Activated naive CD4-positive, alpha-beta T cell (primary cell): Measurements from ENCODE around the gene ATP9B.
"Not testable (repeated sequence)": the region's sequence is repeated elsewhere in the genome, so short reads cannot be mapped to it uniquely, and the experiment has no call there.

Source experiments
- DNase-seq, 4 experiments: peaks; one replicate each; lab custom pipeline; 2025; lab: John Stamatoyannopoulos, UW

ATP9B gene

DNA sequence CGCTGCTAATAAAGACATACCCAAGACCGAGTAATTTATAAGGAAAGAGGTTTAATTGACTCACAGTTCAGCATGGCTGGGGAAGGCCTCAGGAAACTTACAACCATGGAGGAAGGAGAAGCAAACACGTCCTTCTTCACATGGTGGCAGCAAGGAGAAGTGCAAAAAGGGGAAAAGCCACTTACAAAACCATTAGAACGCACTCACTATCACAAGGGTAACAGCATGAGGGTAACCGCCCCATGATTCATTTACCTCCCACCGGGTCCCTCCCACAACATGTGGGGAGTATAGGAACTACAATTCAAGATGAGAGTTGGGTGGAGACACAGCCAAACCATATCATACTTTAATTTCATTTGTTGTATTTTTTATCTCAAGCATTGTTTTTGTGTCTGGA, 67.5 kb downstream of the ATP9B start:
- DNase-seq, result no peak

DNA sequence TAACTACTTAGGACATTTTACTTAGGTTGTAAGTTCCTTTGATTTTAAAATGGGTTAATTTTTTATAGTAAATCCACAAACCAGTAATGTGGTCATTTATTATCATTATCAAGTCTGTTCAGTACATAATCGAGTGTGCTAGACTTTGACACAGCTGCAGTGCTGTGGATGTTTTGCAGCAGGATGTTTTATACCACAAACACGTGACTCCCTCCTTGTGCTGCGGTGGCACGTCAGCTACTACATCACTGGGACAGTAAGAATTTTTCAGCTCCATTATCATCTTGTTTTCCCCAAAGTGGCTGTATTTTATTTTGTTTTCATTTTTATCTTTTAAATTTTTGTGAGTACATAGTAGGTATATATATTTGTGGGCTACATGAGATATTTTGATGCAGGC, 70.0 kb downstream of the ATP9B start:
- DNase-seq, result no peak

DNA sequence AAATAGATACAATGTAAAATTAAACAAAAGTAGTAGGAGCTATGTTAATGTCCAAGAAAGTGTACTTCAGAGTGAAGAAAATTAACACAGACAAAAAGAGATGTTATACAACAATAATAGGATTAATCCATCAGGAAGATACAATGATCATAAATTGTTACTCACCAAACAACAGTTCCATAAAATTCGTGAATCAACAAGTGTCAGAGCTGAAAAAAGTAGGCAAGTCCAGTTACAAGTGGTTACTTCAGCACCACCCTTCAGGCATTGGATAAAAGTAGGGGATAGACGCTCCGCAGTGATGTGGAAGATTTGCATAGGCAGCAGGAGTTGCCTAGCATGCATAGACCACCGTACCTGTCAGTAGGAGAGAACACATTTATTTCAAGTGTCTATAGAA, 77.8 kb downstream of the ATP9B start:
- no peak for DNase-seq

DNA sequence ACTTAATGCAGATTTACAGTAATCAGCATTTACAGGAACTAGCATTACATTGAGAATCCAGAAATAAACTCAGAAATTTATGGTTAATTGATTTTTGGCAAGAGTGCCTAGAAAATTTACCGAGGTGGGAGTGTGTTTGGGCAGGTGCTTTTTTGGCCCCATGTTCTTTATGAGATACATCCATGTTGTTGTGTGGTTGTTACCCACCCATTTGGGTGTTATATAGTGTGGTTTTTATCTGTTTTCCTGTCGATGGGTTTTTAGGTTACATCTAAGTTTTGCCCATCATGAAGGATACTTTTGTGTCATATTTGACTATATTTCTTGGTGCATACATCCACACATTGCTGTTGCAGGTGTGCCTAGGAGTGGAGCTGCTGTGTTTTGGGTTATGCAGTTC, 82.0 kb downstream of the ATP9B start:
- no peak for DNase-seq

DNA sequence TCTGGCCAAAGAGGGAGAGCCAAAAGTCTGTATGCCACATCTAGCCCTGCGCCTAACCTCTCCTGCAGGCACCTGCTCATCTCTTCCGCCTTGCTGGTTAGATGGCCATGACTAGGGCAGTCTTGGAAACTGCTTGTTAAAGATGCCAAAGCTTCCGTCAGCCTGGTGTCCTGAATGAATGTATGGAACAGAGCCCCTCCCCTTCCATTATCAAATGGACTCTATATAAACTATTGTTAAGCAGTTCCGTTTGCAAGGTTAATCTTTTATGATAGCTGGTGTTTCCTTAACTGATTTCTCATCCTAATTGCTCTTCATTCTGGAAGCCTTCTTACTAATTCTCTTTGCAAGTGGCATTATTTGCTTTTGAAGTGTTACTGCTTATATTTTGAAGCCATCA, 87.1 kb downstream of the ATP9B start:
- DNase-seq, result no peak

DNA sequence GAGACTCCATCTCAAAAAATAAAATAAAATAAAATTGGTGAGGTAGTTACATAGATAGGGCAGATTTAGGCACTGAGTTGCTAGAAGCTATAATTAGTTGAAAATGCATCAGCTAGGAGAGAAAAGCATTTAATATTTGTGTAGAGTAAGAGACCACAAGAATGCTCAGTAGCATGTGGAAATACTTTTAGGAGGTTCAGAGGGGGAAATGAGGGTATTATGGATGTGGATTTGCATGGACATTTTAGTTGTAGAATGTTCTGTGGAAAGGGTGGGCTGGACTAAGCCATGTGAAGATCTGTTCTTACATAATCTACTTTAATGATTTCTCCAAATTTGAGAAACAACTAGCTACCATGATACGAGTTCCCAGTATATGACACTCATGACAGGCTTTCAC, 95.5 kb downstream of the ATP9B start:
- no peak for DNase-seq

DNA sequence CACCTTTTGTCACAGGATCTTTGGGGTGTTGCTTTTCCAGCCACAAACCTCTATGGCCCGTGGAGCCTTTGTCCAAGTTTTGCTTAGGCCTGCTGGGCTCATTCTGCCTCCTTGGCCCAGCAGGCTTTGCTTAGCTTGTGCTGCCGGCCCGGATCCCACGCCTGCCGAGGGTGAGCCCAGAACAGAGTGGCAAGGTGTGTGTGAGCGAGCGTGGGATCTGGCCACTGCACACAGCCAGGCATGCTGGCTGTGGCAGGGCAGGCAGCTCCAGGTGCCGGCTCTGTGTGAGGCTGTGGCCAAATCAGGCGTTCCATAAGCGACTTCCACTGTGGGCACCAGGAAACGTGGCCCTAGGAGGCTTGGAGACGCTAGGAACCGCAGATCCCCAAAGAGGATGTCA, 97.5 kb downstream of the ATP9B start:
- no peak for DNase-seq

DNA sequence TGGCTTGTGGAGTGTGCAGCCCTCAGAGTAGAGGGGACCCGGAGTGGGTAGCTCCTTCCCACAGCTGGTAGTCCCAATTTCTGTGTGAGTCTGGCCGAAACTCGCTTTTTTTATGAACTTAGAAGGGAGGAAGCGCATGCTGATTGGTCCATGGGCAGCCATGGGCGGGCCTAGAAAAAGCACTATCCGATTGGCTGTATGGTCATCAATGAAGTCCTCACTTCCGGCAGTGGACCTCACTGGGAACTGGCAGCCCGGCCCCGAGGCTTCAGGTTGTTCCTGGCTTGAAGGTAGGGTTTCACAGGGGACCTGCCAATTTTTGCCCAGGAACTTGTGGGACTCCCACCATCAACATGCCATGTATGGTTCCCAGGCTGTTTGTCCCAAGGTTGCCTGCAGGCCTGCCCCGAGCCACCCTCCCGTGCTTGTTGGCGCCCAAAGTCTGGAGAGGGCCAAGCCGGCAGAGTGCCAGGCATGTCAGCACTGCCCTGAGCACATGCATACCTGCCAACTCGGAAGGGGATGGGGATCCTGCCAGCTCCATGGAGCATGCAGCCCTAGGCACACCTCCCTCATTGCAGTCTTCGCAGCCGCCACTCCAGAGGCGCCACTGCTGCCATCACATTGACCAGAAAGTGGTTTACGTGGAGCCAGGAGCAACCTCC, 98.5 kb downstream of the ATP9B start:
- no peak for DNase-seq

DNA sequence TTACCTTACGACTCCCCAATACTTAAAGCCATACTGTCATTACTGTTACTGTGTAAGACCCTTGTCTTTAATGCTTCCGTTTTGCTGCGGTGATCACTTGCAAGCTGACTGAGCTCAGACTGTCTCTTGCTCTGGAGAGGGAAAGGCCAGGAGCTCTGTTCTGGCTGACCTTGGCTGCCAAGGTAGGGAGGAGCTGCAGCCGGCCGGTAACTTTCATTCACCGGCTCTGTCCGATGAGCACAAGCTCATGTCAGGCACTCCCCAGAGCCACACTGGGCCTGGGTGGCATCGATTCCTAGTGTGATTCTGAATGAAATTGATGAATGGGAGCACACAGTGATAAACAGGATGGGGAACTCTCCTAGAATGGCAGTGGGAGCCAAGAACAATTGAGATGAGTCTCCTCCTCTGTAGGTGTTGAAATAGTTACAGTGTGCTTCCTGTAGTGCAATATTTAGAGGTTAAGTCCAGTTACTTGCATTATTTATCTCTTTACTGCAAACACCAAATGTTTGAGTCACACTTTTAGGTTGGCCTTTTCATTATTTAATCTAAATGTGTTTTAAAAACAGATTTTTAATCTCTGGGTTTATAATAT, 100.9 kb downstream of the ATP9B start:
- DNase-seq, result no peak

DNA sequence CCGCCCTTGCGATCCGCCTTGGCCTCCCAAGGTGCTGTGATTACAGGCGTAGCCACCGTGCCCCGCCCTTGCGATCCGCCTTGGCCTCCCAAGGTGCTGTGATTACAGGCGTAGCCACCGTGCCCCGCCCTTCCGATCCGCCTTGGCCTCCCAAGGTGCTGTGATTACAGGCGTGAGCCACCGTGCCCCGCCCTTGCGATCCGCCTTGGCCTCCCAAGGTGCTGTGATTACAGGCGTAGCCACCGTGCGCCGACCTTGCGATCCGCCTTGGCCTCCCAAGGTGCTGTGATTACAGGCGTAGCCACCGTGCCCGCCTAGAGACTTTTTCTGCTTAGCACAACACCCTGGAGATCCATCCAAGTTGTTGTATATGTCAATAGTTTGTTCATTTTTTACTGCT, 103.1 kb downstream of the ATP9B start:
- DNase-seq, result not testable (repeated sequence)

DNA sequence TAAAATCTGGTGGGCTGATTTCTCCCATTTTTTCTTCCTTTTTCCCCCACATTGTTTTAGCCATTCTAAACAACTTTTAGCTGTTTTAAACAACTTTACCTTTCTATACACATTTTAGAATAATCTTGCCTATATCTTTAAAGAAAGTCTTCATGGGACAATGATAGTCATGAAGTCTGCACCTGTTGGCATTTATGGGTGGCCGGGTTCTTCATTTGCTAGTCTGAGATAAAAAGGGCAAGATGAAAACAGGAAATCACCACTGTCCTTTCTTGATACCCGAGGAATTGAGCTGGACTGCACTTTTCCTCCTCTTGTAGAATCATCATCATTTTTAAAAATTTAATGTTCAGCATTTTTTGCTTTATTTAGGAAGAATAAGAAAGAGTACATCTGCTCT, 104.5 kb downstream of the ATP9B start:
- DNase-seq, result no peak

DNA sequence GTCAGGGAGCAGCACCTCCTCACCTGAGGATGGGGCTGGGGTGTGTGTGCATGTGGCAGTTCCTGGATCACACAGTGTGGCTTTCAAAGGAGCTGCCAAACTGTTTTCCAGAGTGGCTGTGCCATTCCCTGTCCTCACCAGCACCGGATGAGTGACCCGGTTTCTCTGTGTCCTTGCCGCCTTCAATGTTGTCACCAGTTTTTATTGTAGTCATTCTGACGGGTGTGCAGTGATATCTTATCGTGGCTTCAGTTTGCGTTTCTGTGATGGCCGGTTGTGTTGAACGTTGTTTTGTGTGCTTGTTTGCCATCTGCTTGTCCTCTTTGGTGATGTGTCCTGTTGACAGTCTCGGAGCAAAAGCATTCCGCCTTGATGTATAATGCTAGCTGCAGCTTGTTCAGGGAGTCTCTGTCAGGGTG, 108.9 kb downstream of the ATP9B start:
- no peak for DNase-seq

DNA sequence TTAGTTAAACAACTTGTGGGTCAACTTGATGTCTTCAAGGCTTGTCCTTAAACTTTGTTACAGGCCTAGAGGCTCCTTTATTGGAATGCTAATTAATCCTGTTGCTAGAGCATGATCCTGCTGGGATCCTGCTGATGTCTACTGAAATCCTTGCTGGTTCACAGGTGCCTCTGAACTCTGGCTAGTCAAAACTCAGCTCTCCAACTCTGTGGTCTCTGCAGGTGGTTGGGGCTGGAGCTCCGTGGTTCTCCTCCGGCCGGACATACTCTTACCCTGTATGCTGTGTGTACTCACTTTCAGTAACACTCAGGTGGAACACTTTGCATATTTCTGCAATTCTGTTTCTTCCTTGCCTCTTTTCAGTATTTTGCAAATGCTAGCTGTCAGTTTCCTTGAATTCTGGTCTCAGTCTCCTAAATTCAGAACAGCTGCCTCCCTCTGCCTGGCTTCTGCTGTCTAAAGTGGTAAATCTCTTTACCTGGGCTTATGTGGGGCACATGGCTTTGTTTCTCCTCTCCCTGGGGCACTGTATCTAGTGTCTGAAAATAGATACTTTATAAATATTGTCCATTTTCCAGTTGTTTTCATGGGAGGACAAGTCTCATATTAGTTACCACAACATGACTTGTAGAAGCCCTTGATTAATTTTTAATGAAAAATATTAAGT, 113.0 kb downstream of the ATP9B start:
- DNase-seq, result no peak

DNA sequence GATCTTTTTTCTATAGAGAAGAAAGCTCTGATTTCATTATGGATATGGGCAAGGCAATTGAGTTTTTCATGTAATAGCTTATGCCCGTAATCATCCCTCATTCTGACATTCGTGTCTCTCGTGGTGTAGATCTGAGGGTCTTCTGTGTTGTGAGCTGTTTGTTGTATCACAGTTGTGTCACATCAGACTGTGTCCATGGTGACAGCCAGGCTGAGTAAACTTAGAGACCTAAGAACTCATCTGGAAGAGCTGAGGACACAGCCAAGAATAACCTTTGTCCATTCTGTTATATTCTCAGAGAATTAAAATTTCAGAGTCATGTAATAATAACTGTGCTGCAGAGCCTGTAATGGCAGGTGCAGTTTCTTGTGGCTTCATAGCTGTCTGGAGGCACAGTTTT, 116.5 kb downstream of the ATP9B start:
- no peak for DNase-seq

DNA sequence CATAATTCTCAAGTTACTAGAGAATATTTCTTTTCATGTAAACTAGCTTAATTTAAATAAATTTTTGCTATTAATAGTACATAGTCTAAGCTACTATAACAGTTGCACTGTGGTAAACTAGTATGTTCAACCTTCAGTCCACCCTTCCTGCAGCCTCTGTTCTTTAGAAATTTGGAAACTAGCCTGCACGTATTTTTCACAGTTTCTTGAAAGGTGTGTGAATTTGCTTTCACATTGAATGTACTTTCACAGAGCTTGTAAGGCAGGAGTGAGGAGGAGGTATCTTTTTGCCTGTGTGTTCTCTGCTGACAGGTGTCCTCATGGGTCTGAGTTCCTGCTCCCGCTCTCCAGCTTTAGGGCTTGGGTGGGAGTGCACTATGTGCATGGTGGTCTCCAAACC, 117.5 kb downstream of the ATP9B start:
- DNase-seq, result no peak

DNA sequence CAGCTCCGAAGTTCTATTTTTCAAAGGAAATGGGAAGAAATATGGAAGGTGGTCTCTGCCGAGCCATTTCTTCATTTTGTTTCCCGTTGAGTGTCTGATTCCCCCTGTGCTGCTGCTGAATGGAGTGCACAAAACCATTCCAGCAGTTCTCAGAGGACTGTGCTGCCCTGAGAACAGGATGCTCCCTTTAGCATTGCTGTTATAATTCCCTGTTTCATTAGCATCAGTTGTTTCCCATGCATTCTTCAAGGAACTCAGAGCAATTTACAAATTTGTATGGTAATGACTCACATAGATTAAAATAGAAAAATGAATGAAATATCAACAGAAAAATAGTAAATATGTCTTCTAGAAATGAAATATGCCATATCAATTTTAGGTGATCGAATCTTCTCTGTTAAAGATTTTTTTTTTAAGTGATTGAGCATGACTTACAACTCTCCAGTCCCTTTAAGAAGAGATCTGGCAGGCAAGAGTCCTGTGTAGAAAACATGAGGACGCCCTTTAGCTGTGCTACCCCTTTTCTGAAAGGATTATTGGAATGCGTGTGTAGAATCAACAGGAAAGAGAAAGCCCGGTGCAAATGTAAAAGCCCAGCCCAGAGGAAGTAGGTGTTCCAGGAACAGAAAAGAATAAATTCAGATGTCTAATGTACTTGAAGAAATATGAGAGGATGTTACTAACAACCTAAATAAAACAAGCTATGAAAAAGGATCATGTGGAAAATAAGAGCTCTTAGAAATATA, 118.5 kb downstream of the ATP9B start:
- no peak for DNase-seq

DNA sequence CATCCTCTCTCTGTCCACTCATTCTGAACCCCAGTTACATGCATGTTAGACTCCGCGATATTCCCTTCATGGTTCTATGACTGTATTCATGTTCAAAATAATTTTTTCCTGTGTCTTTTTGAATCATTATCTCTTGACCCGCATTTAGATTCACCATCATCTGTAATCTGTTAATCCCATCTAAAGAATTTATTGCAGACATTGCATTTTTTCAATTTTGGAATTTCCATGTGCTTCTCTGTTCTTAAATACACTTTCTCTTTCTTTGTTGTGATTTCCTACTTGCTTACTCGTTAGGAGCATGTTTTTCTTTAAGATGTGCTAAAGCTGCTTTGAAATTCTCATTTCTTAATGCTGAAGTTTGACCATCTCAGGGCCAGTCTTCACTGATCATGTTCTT, 122.2 kb downstream of the ATP9B start:
- DNase-seq, result no peak

DNA sequence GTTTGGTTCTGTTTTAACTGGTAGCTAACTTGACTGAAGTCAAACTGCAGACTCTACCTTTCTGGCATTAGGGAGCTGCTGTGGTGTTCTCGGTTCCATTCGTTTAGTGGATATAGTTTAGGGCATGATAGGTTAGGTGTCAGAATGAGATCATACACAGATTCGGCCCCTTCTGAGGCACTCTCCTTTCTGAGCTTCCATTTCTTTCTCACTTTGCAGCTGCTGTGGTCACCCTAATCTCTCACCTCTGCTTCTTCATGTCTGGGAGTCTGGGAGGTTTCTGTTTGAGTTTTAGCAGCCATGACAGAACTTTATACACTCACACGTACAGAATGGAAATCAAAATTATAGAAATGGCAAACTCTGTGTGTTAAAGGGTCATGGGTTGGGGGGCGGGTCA, 122.8 kb downstream of the ATP9B start:
- no peak for DNase-seq

DNA sequence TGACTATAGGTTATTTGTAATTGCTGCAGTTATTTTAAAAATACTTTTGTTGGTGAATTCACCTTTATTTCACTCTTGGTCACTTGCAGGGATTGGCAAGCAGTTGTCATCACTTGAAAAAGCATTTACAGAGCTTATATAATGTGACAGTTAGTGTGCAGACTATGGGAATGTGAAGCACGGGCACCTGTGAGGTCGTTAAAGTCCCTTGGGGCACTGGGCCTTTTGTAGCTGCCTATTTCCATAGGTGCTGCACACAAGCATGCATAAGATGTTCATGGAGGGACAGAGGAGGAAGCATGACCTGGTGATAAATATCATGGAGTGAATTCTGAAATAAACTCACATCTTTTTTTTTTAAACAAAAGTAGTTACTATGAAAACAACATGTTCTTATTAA, 124.6 kb downstream of the ATP9B start:
- DNase-seq, result no peak

DNA sequence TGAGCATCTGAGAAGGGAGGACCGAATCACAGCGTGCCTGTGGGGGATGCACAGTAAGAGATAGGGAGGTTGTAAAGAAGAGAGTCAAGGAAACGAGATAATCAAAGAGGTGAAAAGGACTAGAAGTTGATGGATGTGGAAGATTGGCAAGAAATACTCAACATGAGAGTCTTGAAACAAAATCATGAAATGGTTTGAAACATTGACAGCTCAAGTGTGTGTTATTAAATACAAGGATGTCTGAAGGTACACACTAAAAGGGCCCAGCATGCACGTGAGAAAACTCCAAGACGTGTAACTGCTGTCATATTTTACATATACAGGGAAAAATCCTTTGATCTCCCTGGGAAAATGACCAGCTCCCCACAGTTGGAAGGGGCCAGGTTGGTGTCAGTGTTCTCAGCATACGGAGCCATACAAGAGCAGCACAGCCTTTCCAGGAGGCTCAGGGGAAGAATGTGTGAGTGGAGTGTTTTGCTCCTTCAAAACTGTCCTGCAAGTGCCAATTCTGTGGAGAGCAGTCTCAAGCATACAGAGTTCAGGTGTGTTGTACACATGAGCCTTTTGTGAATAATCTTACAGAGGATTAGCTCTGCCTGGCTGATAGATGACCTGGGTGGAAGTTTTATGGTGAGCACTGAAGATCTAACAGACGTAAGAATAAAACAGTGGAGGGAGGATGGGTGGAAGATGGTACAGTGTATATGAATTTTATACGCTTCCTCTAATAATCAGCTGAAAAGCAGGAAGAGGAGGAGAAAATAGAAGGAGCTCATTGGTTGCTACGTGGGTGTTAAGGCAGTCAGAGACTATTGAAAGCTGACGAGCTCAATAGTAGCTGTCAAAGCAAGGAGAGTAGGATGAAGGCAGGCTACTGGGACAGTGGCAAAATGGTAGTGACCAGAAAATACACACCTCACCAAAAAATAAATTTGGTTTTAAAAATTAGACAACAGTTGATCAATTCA, 126.8 kb downstream of the ATP9B start:
- DNase-seq, result no peak

DNA sequence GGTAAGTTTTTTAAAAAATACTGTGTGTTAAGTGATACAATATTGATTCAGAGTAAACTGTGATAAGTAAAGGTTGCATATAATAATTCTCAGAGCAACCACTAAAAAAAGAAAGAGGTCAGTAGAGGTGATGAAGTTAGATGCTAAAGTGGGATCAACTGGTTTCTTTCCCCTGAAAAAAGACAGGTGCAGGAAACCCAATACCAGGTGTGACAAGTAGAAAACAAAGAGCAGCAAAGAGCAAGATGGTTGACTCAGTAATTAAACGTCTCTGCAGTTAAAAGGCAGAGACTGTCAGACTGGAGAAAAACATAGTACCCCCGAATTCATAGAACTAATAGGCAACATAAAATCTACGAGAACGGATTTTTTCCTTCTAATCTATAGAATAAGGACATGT, 128.3 kb downstream of the ATP9B start:
- DNase-seq, result no peak
